ENCODE data around the gene AOC3.

The AOC3 gene

GRCh38 chr17:42827472-42827871, 23.5 kb upstream of the AOC3 start:
- DNase-seq (ENCODE audit: low read depth, low spot score) = no peak
- no peaks in the 10 kb centered on the region; the same call in 1 of the 2 replicates for H3K27me3 ChIP-seq (ENCODE audit: control insufficient read depth, insufficient read depth, low read length)
- H3K4me3 ChIP-seq (ENCODE audit: low read length) = no peak overlapping the region
- H3K4me1 ChIP-seq (ENCODE audit: control insufficient read depth, insufficient read depth, low read length) = no peaks in the 10 kb centered on the region
- no peak overlapping the region for H3K27ac ChIP-seq (ENCODE audit: low read length)
- H3K36me3 ChIP-seq (ENCODE audit: control insufficient read depth, insufficient read depth, low read length) = no peaks in the 10 kb centered on the region
- WGBS (ENCODE audit: insufficient coverage, insufficient read length) = no CpG with 5 or more reads among the region's 1 CpG
- H3K9me3 ChIP-seq (ENCODE audit: control insufficient read depth, insufficient read depth, low read length) = no peaks in the 10 kb centered on the region

- no peak for DNase-seq (ENCODE audit: low read depth, low spot score)
- no peaks in the 10 kb centered on the region for H3K4me1 ChIP-seq (ENCODE audit: control insufficient read depth, insufficient read depth, low read length)
- H3K4me3 ChIP-seq (ENCODE audit: low read length) = no peak overlapping the region
- H3K27me3 ChIP-seq (ENCODE audit: control insufficient read depth, insufficient read depth, low read length) = no peaks in the 10 kb centered on the region; the same call in 1 of the 2 replicates
- no peak overlapping the region for H3K27ac ChIP-seq (ENCODE audit: low read length)
- peaks cover 2% of the 10 kb centered on the region; the same call in 1 of the 2 replicates for H3K36me3 ChIP-seq (ENCODE audit: control insufficient read depth, insufficient read depth, low read length)
- no peaks in the 10 kb centered on the region for H3K9me3 ChIP-seq (ENCODE audit: control insufficient read depth, insufficient read depth, low read length)
Measured at GRCh38 chr17:42830971-42831370, 20.0 kb upstream of the AOC3 start.

GRCh38 chr17:42832213-42832933, 18.6 kb upstream of the AOC3 start:
- no peaks in the 10 kb centered on the region for H3K9me3 ChIP-seq (ENCODE audit: control insufficient read depth, insufficient read depth, low read length)
- peak overlapping the region; percentile 86; the same call in 1 of the 2 replicates for H3K4me3 ChIP-seq (ENCODE audit: low read length)
- peaks cover 2% of the 10 kb centered on the region; the same call in 1 of the 2 replicates for H3K36me3 ChIP-seq (ENCODE audit: control insufficient read depth, insufficient read depth, low read length)
- H3K27me3 ChIP-seq (ENCODE audit: control insufficient read depth, insufficient read depth, low read length) = no peaks in the 10 kb centered on the region; the same call in 1 of the 2 replicates
- no peak overlapping the region for H3K27ac ChIP-seq (ENCODE audit: low read length)
- no peak for DNase-seq (ENCODE audit: low read depth, low spot score)
- WGBS (ENCODE audit: insufficient coverage, insufficient read length) = no CpG with 5 or more reads among the region's 9 CpGs
- no peaks in the 10 kb centered on the region for H3K4me1 ChIP-seq (ENCODE audit: control insufficient read depth, insufficient read depth, low read length)

- Histone ChIP-seq H3K4me1 (ENCODE audit: control insufficient read depth, insufficient read depth, low read length) (no peaks in the 10 kb centered on the region), H3K27me3 (ENCODE audit: control insufficient read depth, insufficient read depth, low read length) (no peaks in the 10 kb centered on the region), H3K9me3 (ENCODE audit: control insufficient read depth, insufficient read depth, low read length) (no peaks in the 10 kb centered on the region), H3K27ac (ENCODE audit: low read length) (no peak within 1 kb of the TSS), H3K4me3 (ENCODE audit: low read length) (peak within 1 kb of the TSS; percentile 86), H3K36me3 (ENCODE audit: control insufficient read depth, insufficient read depth, low read length) (peaks cover 10% of the 10 kb centered on the region; the same call in 1 of the 2 replicates)
- WGBS (ENCODE audit: insufficient coverage, insufficient read length) = no CpG with 5 or more reads among the region's 71 CpGs
- peak; percentile 88 for DNase-seq (ENCODE audit: low read depth, low spot score)
Measured at GRCh38 chr17:42832934-42833766, 17.8 kb upstream of the AOC3 start, which contains the start of gene PSME3. TSS of gene PSME3 (plus strand) at chr17:42833397. CDS start at chr17:42833632, 235 bp downstream.

GRCh38 chr17:42833767-42834422, 17.1 kb upstream of the AOC3 start:
- WGBS (ENCODE audit: insufficient coverage, insufficient read length) = no CpG with 5 or more reads among the region's 18 CpGs

GRCh38 chr17:42835732-42836131, 15.3 kb upstream of the AOC3 start:
- no peak overlapping the region for H3K27ac ChIP-seq (ENCODE audit: low read length)
- H3K27me3 ChIP-seq (ENCODE audit: control insufficient read depth, insufficient read depth, low read length) = no peaks in the 10 kb centered on the region
- no peak overlapping the region for H3K4me3 ChIP-seq (ENCODE audit: low read length)
- no peak for DNase-seq (ENCODE audit: low read depth, low spot score)
- H3K36me3 ChIP-seq (ENCODE audit: control insufficient read depth, insufficient read depth, low read length) = peaks cover 22% of the 10 kb centered on the region; the same call in 1 of the 2 replicates
- no peaks in the 10 kb centered on the region for H3K9me3 ChIP-seq (ENCODE audit: control insufficient read depth, insufficient read depth, low read length)
- no CpG with 5 or more reads among the region's 6 CpGs for WGBS (ENCODE audit: insufficient coverage, insufficient read length)
- H3K4me1 ChIP-seq (ENCODE audit: control insufficient read depth, insufficient read depth, low read length) = no peaks in the 10 kb centered on the region

More at GRCh38 chr17:42833767-42834422, 17.1 kb upstream of the AOC3 start:
- Histone ChIP-seq H3K36me3 (ENCODE audit: control insufficient read depth, insufficient read depth, low read length) (peaks cover 17% of the 10 kb centered on the region; the same call in 1 of the 2 replicates), H3K27me3 (ENCODE audit: control insufficient read depth, insufficient read depth, low read length) (no peaks in the 10 kb centered on the region), H3K4me3 (ENCODE audit: low read length) (peak overlapping the region; percentile 86), H3K27ac (ENCODE audit: low read length) (no peak overlapping the region), H3K9me3 (ENCODE audit: control insufficient read depth, insufficient read depth, low read length) (no peaks in the 10 kb centered on the region), H3K4me1 (ENCODE audit: control insufficient read depth, insufficient read depth, low read length) (no peaks in the 10 kb centered on the region)
- no peak for DNase-seq (ENCODE audit: low read depth, low spot score)

GRCh38 chr17:42841975-42842685, 8.9 kb upstream of the AOC3 start:
- no peaks in the 10 kb centered on the region for H3K27me3 ChIP-seq (ENCODE audit: control insufficient read depth, insufficient read depth, low read length)
- peaks cover 62% of the 10 kb centered on the region for H3K36me3 ChIP-seq (ENCODE audit: control insufficient read depth, insufficient read depth, low read length)
- H3K4me3 ChIP-seq (ENCODE audit: low read length) = no peak overlapping the region
- H3K4me1 ChIP-seq (ENCODE audit: control insufficient read depth, insufficient read depth, low read length) = no peaks in the 10 kb centered on the region
- H3K27ac ChIP-seq (ENCODE audit: low read length) = no peak overlapping the region
- DNase-seq (ENCODE audit: low read depth, low spot score) = no peak
- no CpG with 5 or more reads among the region's 11 CpGs for WGBS (ENCODE audit: insufficient coverage, insufficient read length)
- H3K9me3 ChIP-seq (ENCODE audit: control insufficient read depth, insufficient read depth, low read length) = no peaks in the 10 kb centered on the region

GRCh38 chr17:42843358-42843934, 7.6 kb upstream of the AOC3 start:
- no peak overlapping the region for H3K27ac ChIP-seq (ENCODE audit: low read length)
- H3K27me3 ChIP-seq (ENCODE audit: control insufficient read depth, insufficient read depth, low read length) = no peaks in the 10 kb centered on the region
- H3K36me3 ChIP-seq (ENCODE audit: control insufficient read depth, insufficient read depth, low read length) = peaks cover 52% of the 10 kb centered on the region
- H3K4me1 ChIP-seq (ENCODE audit: control insufficient read depth, insufficient read depth, low read length) = no peaks in the 10 kb centered on the region
- H3K4me3 ChIP-seq (ENCODE audit: low read length) = no peak overlapping the region
- WGBS (ENCODE audit: insufficient coverage, insufficient read length) = no CpG with 5 or more reads among the region's 6 CpGs
- no peaks in the 10 kb centered on the region for H3K9me3 ChIP-seq (ENCODE audit: control insufficient read depth, insufficient read depth, low read length)
- DNase-seq (ENCODE audit: low read depth, low spot score) = no peak

- WGBS (ENCODE audit: insufficient coverage, insufficient read length) = no CpG with 5 or more reads among the region's 4 CpGs
- H3K4me3 ChIP-seq (ENCODE audit: low read length) = no peak within 1 kb of the TSS
- H3K36me3 ChIP-seq (ENCODE audit: control insufficient read depth, insufficient read depth, low read length) = peaks cover 44% of the 10 kb centered on the region
- H3K27me3 ChIP-seq (ENCODE audit: control insufficient read depth, insufficient read depth, low read length) = no peaks in the 10 kb centered on the region
- no peaks in the 10 kb centered on the region for H3K9me3 ChIP-seq (ENCODE audit: control insufficient read depth, insufficient read depth, low read length)
- no peak for DNase-seq (ENCODE audit: low read depth, low spot score)
- no peak within 1 kb of the TSS for H3K27ac ChIP-seq (ENCODE audit: low read length)
- no peaks in the 10 kb centered on the region for H3K4me1 ChIP-seq (ENCODE audit: control insufficient read depth, insufficient read depth, low read length)
Measured at GRCh38 chr17:42844271-42844670, 6.7 kb upstream of the AOC3 start, which contains the start of gene AOC2. TSS of gene AOC2 (plus strand) at chr17:42844580. CDS start at chr17:42844627, 47 bp downstream.
